ENCODE data around the gene B3GNT2.

B3GNT2 gene

DNA sequence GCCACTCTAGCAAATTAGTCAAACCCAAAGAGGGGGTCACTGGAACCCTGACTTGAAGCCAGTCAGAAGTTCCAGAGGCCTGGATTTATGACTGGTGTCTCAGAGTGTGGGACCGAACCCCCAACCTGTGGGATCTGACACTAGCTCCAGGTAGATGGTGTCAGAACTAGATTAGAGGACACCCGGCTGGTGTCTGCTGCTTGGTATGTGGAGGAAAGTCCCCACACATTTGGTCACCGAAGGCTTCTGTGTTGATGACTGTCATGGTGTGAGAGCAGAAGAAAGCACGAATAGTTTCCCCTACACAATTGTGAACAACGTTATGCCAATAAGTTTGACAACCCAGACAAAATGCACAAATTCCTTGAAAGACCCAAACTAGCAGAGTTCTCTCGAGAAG, 48.1 kb downstream of the B3GNT2 start:
- no peak overlapping the region for H2AFZ ChIP-seq (ENCODE audit: low read length)
- H3K27me3 ChIP-seq (ENCODE audit: insufficient read depth, low read length, poor library complexity, severe bottlenecking): no peaks in the 10 kb centered on the region
- H3K36me3 ChIP-seq (ENCODE audit: insufficient read depth, low read length): no peaks in the 10 kb centered on the region
- H3F3A ChIP-seq (ENCODE audit: low read depth): no peaks in the 10 kb centered on the region
- no peak overlapping the region for H3K4me3 ChIP-seq (ENCODE audit: low read length, poor library complexity, severe bottlenecking)
- no peaks in the 10 kb centered on the region for H3K9me3 ChIP-seq (ENCODE audit: insufficient read depth, low read depth, low read length)
- peaks cover 8% of the 10 kb centered on the region; the same call in 1 of the 2 replicates for H3K79me2 ChIP-seq (ENCODE audit: insufficient read depth, low read length)
- H3K9me2 ChIP-seq (replicated peaks; ENCODE audit: low read depth, low read length): no peaks in the 10 kb centered on the region
- H4K20me1 ChIP-seq (ENCODE audit: insufficient read depth, low read length, poor library complexity, severe bottlenecking): no peaks in the 10 kb centered on the region
- no peak overlapping the region for H3K9ac ChIP-seq (ENCODE audit: low read depth, low read length, poor library complexity, severe bottlenecking)
- no peak overlapping the region for H3K4me2 ChIP-seq (ENCODE audit: low read depth, low read length, poor library complexity, severe bottlenecking)
- no peak for TF ChIP-seq EZH2phosphoT487 (IDR thresholded peaks at IDR 0.05; ENCODE audit: borderline replicate concordance)
- TF ChIP-seq, protein P1, sequence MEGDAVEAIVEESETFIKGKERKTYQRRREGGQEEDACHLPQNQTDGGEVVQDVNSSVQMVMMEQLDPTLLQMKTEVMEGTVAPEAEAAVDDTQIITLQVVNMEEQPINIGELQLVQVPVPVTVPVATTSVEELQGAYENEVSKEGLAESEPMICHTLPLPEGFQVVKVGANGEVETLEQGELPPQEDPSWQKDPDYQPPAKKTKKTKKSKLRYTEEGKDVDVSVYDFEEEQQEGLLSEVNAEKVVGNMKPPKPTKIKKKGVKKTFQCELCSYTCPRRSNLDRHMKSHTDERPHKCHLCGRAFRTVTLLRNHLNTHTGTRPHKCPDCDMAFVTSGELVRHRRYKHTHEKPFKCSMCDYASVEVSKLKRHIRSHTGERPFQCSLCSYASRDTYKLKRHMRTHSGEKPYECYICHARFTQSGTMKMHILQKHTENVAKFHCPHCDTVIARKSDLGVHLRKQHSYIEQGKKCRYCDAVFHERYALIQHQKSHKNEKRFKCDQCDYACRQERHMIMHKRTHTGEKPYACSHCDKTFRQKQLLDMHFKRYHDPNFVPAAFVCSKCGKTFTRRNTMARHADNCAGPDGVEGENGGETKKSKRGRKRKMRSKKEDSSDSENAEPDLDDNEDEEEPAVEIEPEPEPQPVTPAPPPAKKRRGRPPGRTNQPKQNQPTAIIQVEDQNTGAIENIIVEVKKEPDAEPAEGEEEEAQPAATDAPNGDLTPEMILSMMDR (conservative IDR thresholded peaks at IDR 0.05; ENCODE audit: low read length): no peak
- H3K4me1 ChIP-seq (ENCODE audit: insufficient read depth, low read length, poor library complexity, severe bottlenecking): no peaks in the 10 kb centered on the region

DNA sequence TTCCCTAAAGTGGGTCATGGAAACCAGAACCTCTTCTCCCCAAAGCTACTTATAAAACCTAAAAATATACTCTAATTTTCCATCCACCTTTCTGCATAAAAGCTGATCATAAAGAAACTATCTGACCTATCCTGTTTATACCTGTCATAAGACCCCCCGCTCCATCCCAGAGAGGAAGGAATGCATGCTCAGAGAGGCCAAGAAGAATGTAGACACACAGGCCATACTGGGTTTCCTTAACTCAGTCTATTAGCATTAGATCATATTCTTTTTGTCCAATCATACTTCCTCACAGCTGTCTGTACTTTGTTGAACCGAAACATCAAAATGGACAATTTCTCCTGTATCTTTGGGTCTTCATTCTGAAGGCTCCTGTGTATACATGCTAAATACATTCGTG, 52.3 kb downstream of the B3GNT2 start:
- no peak for TF ChIP-seq EZH2phosphoT487 (IDR thresholded peaks at IDR 0.05; ENCODE audit: borderline replicate concordance)
- TF ChIP-seq, protein P1 (conservative IDR thresholded peaks at IDR 0.05; ENCODE audit: low read length): no peak

DNA sequence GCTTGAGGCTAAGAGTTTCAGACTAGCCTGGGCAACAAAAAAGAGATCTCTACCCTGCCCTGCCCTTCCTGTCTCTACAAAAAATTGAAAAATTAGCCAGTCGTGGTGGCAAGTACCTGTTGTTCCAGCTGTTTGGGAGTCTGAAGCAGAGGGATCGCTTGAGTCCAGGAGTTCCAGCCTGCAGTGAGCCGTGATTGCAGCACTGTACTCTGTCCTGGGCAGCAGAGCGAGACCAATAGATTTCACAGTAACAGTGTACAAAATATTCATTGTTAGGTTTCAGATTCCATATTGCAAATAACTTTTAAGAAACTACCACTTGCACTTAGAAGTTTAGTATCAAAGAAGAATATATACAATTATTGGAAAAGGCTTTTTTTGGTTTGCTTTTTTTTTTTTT, 54.3 kb downstream of the B3GNT2 start:
- Histone ChIP-seq H3K36me3 (ENCODE audit: insufficient read depth, low read length) (no peaks in the 10 kb centered on the region), H3K4me3 (ENCODE audit: low read length, poor library complexity, severe bottlenecking) (no peak overlapping the region), H3K9ac (ENCODE audit: low read depth, low read length, poor library complexity, severe bottlenecking) (no peak overlapping the region), H3K4me2 (ENCODE audit: low read depth, low read length, poor library complexity, severe bottlenecking) (no peak overlapping the region), H4K20me1 (ENCODE audit: insufficient read depth, low read length, poor library complexity, severe bottlenecking) (no peaks in the 10 kb centered on the region), H3K9me2 (replicated peaks; ENCODE audit: low read depth, low read length) (no peaks in the 10 kb centered on the region), H3F3A (ENCODE audit: low read depth) (no peaks in the 10 kb centered on the region), H3K9me3 (ENCODE audit: insufficient read depth, low read depth, low read length) (no peaks in the 10 kb centered on the region), H3K79me2 (ENCODE audit: insufficient read depth, low read length) (no peaks in the 10 kb centered on the region), H3K4me1 (ENCODE audit: insufficient read depth, low read length, poor library complexity, severe bottlenecking) (no peaks in the 10 kb centered on the region), H3K27me3 (ENCODE audit: insufficient read depth, low read length, poor library complexity, severe bottlenecking) (no peaks in the 10 kb centered on the region), H2AFZ (ENCODE audit: low read length) (no peak overlapping the region)
- no peak for TF ChIP-seq EZH2phosphoT487 (IDR thresholded peaks at IDR 0.05; ENCODE audit: borderline replicate concordance)
- TF ChIP-seq, protein P1 (conservative IDR thresholded peaks at IDR 0.05; ENCODE audit: low read length): no peak

More for the DNA sequence above, 52.3 kb downstream of the B3GNT2 start:
- Histone ChIP-seq H3K4me3 (ENCODE audit: low read length, poor library complexity, severe bottlenecking) (no peak overlapping the region), H3K9me3 (ENCODE audit: insufficient read depth, low read depth, low read length) (no peaks in the 10 kb centered on the region), H3K79me2 (ENCODE audit: insufficient read depth, low read length) (no peaks in the 10 kb centered on the region), H3K36me3 (ENCODE audit: insufficient read depth, low read length) (no peaks in the 10 kb centered on the region), H3F3A (ENCODE audit: low read depth) (no peaks in the 10 kb centered on the region), H3K4me1 (ENCODE audit: insufficient read depth, low read length, poor library complexity, severe bottlenecking) (no peaks in the 10 kb centered on the region), H3K9me2 (replicated peaks; ENCODE audit: low read depth, low read length) (no peaks in the 10 kb centered on the region), H2AFZ (ENCODE audit: low read length) (no peak overlapping the region), H3K27me3 (ENCODE audit: insufficient read depth, low read length, poor library complexity, severe bottlenecking) (no peaks in the 10 kb centered on the region), H3K9ac (ENCODE audit: low read depth, low read length, poor library complexity, severe bottlenecking) (no peak overlapping the region), H4K20me1 (ENCODE audit: insufficient read depth, low read length, poor library complexity, severe bottlenecking) (no peaks in the 10 kb centered on the region), H3K4me2 (ENCODE audit: low read depth, low read length, poor library complexity, severe bottlenecking) (no peak overlapping the region)

Measured in Loucy (cell line).